NCI-H2081 (cell line): ENCODE data around the gene ZNF181.

Source experiments
- DNase-seq, 2 experiments: peaks; one replicate each; lab custom pipeline; 2025; lab: John Stamatoyannopoulos, UW

Gene ZNF181

GRCh38 chr19:34759218-34759917 is 25.3 kb downstream of the ZNF181 start:
- no peak for DNase-seq

GRCh38 chr19:34766386-34766785 is 32.3 kb downstream of the ZNF181 start:
- no peak for DNase-seq

DNA sequence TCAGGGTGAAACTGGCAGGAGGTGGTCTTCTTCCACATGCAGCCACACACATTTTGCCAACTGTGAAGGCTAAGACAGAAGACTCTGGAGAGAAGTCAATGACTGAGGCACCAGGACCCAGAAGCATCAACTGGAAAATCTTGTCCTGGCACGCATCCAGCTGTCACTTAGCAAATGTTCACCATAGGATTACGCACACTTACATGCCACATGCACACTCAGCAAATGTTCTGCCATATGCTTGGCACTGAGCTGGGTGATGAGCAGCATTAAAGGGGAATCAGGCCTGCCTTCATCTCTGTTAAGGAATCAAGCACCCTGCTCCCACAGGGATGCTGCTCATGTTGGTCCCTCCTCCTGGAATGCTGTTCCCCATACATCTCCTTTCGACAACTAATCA is 33.9 kb downstream of the ZNF181 start:
- no peak for DNase-seq

DNA sequence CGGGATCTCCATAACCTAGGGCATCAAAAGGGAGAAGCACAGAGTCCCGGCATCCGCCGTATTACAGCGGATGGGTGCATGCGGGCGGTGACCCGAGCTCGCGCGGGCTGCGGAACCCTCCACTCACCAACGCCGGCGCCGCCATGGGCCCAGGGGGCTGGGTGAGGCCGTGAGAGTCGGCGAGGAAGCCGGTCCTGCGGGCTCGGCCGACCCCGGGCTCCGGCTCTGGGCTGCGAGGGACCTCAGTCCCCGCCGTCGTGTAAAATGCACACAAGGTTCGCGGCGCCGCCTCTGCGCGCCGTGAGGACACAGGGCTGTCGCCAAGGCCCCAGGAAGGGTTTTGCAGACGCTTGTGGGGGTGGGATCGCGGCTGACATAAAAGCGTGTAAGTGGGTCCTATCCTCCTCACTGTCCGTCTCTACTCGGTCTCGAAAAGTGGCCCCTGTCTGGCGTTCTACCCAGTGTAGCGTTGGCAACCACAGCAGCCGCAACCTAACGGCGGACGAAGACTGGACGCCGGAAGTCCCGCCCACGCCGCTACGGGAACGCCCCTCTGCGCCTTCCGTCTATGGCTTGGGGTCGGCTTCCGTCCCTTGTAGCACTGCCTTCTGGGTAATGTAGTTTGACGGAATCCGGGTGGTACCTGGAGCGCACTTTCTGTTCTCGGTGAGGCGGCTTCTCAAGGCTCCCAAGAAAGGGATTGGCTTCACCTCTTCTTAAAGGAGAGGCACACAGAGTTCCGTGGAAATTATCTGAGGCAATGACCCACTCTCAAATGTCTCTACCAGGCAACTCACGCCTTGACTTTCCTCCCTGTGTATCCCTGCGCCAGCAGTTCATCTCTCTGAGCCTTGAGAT is 38.9 kb downstream of the ZNF181 start, which contains the start of gene ZNF599:
Gene ZNF599, minus strand, starts transcription at position 519 of the 858 bp plus-strand sequence. Its CDS starts 374 bp downstream, at position 145.
- peak; percentile 87 to 89 for DNase-seq

GRCh38 chr19:34773555-34773864 is 39.5 kb downstream of the ZNF181 start:
- DNase-seq, result no peak

DNA sequence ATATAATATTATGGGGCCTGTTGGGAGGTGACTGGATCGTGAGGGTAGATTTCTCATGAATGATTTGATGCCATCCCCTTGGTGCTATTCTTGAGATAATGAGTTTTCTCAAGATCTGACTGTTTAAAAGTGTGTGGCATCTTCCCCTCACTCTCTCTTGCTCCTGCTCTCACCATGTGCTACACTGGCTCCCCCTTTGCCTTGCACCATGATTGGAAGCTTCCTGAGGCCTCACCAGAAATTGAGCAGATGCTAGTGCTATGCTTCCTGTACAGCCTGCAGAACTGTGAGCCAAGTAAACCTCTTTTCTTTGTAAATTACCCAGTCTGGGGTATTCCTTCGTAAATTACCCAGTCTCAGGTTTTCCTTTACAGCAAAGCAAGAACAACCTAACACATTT is 40.8 kb downstream of the ZNF181 start:
- no peak for DNase-seq

- no peak for DNase-seq
Observed at GRCh38 chr19:34778342-34778741, 44.3 kb downstream of the ZNF181 start.

DNA sequence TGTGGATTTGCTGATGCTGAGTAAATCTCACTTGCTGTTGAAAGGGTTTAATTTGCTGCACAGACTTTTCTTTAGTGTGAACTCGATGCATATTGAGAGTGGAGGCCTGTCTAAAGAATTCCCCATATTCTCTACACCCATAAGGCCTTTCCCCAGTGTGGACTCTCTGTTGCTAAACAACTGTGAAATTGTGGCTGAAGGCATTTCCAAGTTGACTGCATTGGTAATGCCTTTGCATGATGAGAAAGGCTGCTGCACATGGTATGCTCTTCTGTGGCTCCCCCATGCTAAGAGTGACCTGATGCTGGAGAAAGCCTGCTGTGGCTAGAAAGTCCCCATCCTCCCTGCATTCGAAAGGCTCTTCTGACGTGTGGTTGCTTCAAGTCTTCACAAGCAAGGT is 45.6 kb downstream of the ZNF181 start:
- DNase-seq, result no peak

- no peak for DNase-seq
Observed at GRCh38 chr19:34786236-34786635, 52.2 kb downstream of the ZNF181 start.

DNA sequence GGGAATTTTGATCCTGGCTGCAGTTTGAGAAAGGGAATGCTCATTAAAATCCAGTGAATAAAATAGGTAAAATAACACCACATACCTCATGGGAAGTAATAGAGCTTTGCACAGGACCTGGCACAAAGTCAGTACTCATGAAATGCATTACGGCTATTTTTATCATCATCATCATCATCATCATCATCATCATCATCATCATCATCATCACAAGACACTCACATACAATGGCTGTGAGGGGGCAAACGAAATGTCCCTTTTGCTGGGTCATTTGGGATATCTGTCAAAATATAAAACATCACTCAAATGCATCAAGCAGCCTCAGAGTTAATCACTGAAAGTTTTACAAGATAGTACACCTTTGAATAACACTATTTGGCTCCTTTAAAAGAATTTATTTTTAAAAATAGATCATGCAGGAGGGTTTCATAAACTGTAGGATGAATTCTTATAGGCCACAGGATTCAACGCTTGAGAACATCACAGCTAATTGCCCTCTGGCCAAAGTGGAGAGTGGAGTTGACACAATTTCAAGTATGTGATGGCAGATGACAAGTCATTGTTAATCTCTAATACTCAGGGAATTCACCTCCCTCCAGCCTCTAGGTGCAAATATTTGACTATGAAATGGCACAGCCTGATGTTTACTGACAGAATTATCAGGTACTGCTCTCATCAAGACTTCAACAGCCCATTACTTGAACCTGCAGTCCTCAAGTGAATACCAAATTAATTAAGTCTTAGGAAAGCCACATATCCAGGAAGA is 53.2 kb downstream of the ZNF181 start:
- DNase-seq, result no peak

GRCh38 chr19:34788074-34788473 is 54.0 kb downstream of the ZNF181 start:
- no peak for DNase-seq

GRCh38 chr19:34793565-34793964 is 59.5 kb downstream of the ZNF181 start:
- DNase-seq, result no peak

- no peak for DNase-seq
Observed at GRCh38 chr19:34794066-34794960, 60.3 kb downstream of the ZNF181 start.
